Activated CD8-positive, alpha-beta memory T cell treated with anti-CD3 and anti-CD28 coated beads for 24 hours (primary cell): ENCODE results near the gene RGS6.

Experiments used
- DNase-seq: peaks from one replicate; pipeline ENCODE4 v3.0.0-alpha.2; 2020

The RGS6 gene

GRCh38 chr14:72169521-72169920 is 237.3 kb downstream of the RGS6 start:
- no peak for DNase-seq

- no peak for DNase-seq
Measured at GRCh38 chr14:72172049-72172448, 239.8 kb downstream of the RGS6 start.

GRCh38 chr14:72172597-72172996 is 240.4 kb downstream of the RGS6 start:
- DNase-seq, result no peak

GRCh38 chr14:72173038-72173720 is 240.9 kb downstream of the RGS6 start:
- no peak for DNase-seq

- DNase-seq, result no peak
Measured at GRCh38 chr14:72177251-72177650, 245.0 kb downstream of the RGS6 start.

- DNase-seq, result no peak
Measured at GRCh38 chr14:72178517-72178916, 246.3 kb downstream of the RGS6 start.

GRCh38 chr14:72182708-72183432 is 250.6 kb downstream of the RGS6 start:
- DNase-seq, result no peak

GRCh38 chr14:72183631-72184030 is 251.4 kb downstream of the RGS6 start:
- no peak for DNase-seq

GRCh38 chr14:72186523-72186922 is 254.3 kb downstream of the RGS6 start:
- no peak for DNase-seq

- DNase-seq, result no peak
Measured at GRCh38 chr14:72196237-72197015, 264.2 kb downstream of the RGS6 start.

- no peak for DNase-seq
Measured at GRCh38 chr14:72201645-72202044, 269.4 kb downstream of the RGS6 start.

GRCh38 chr14:72213424-72213823 is 281.2 kb downstream of the RGS6 start:
- DNase-seq, result no peak

GRCh38 chr14:72215080-72215479 is 282.9 kb downstream of the RGS6 start:
- DNase-seq, result no peak

- DNase-seq, result no peak
Measured at GRCh38 chr14:72217135-72217534, 284.9 kb downstream of the RGS6 start.

GRCh38 chr14:72222046-72222445 is 289.8 kb downstream of the RGS6 start:
- DNase-seq, result no peak

- DNase-seq, result no peak
Measured at GRCh38 chr14:72236629-72237028, 304.4 kb downstream of the RGS6 start.

GRCh38 chr14:72237722-72238666 is 305.8 kb downstream of the RGS6 start:
- DNase-seq, result no peak

GRCh38 chr14:72243309-72244293 is 311.4 kb downstream of the RGS6 start:
- DNase-seq, result no peak

- DNase-seq, result no peak
Measured at GRCh38 chr14:72247896-72248465, 315.8 kb downstream of the RGS6 start.

- no peak for DNase-seq
Measured at GRCh38 chr14:72253503-72253902, 321.3 kb downstream of the RGS6 start.
